GM23338 (cell line): Measurements from ENCODE around the gene UBE2H. TPM values are rescaled to one million over a fixed set of nuclear protein-coding genes. Genes with fewer than 3 reads are reported as not detected.

Source experiments
- ATAC-seq: fragments of 200-7000 bp; cut with Tn5 transposase; 3 replicates; pipeline ENCODE4 v1.9.1; 2020
- DNase-seq: peaks from one replicate; pipeline ENCODE4 v3.0.0-alpha.2; 2015; ENCODE audit warnings: low spot score
- H2AFZ ChIP-seq: fragments of 200-600 bp; sonication (generic); 2 replicates; pipeline ENCODE4 v1.8.0; 2016; ENCODE audit warnings: antibody characterized with exemption, mild to moderate bottlenecking, moderate library complexity
- H3F3A ChIP-seq: fragments of 200-600 bp; sonication (generic); replicated peaks from 2 replicates; pipeline ENCODE4 v1.8.0; 2017; ENCODE audit warnings: antibody characterized with exemption, mixed run types, low read depth
- H3K27ac ChIP-seq: fragments of 200-600 bp; sonication (generic); 2 replicates; pipeline ENCODE4 v1.6.1; 2016; ENCODE audit warnings: low read depth
- H3K27me3 ChIP-seq: fragments of 200-600 bp; sonication (generic); 2 replicates; pipeline ENCODE4 v1.8.0; 2016; ENCODE audit warnings: mild to moderate bottlenecking, mixed run types, moderate library complexity; ENCODE audit not compliant: insufficient read depth
- H3K36me3 ChIP-seq: fragments of 200-600 bp; sonication (generic); 2 replicates; pipeline ENCODE4 v1.8.0; 2016; ENCODE audit warnings: mild to moderate bottlenecking; ENCODE audit not compliant: insufficient read depth
- H3K4me1 ChIP-seq: fragments of 200-600 bp; sonication (generic); 2 replicates; pipeline ENCODE4 v1.8.0; 2016; ENCODE audit warnings: mild to moderate bottlenecking, moderate library complexity; ENCODE audit not compliant: insufficient read depth
- H3K4me2 ChIP-seq: fragments of 200-600 bp; sonication (generic); 2 replicates; pipeline ENCODE4 v1.7.1; 2017; ENCODE audit warnings: mixed run types
- H3K4me3 ChIP-seq: fragments of 200-600 bp; sonication (generic); 2 replicates; pipeline ENCODE4 v1.6.1; 2016; ENCODE audit warnings: mixed run types
- H3K79me2 ChIP-seq: fragments of 200-600 bp; sonication (generic); replicated peaks from 2 replicates; pipeline ENCODE4 v1.8.0; 2017; ENCODE audit warnings: mild to moderate bottlenecking; ENCODE audit not compliant: insufficient read depth
- H3K9me2 ChIP-seq: fragments of 200-600 bp; sonication (generic); 2 replicates; pipeline ENCODE4 v1.8.0; 2017; ENCODE audit not compliant: insufficient read depth
- H4K20me1 ChIP-seq: fragments of 200-600 bp; sonication (generic); replicated peaks from 2 replicates; pipeline ENCODE4 v1.8.0; 2017; ENCODE audit warnings: mild to moderate bottlenecking; ENCODE audit not compliant: insufficient read depth
- H3K27ac Mint-ChIP-seq: 2 replicates; pipeline ENCODE4 v1.8.0; 2020; ENCODE audit warnings: inconsistent platforms, mild to moderate bottlenecking, moderate library complexity, mixed read lengths
- H3K27me3 Mint-ChIP-seq: 3 replicates; pipeline ENCODE4 v1.8.0; 2022; ENCODE audit warnings: low read depth, mild to moderate bottlenecking, moderate library complexity, mixed read lengths, inconsistent platforms; ENCODE audit not compliant: insufficient read depth, poor library complexity
- H3K36me3 Mint-ChIP-seq: 3 replicates; pipeline ENCODE4 v1.8.0; 2021; ENCODE audit warnings: low read depth, mild to moderate bottlenecking, inconsistent platforms, moderate library complexity, mixed read lengths
- H3K4me1 Mint-ChIP-seq: 3 replicates; pipeline ENCODE4 v1.8.0; 2020; ENCODE audit warnings: mild to moderate bottlenecking, inconsistent platforms, mixed read lengths
- H3K4me3 Mint-ChIP-seq: 3 replicates; pipeline ENCODE4 v1.8.0; 2021; ENCODE audit warnings: moderate library complexity, mild to moderate bottlenecking, inconsistent platforms, mixed read lengths
- H3K9me3 Mint-ChIP-seq: 3 replicates; pipeline ENCODE4 v1.8.0; 2020; ENCODE audit warnings: moderate library complexity, mild to moderate bottlenecking, inconsistent platforms, mixed read lengths
- CREB1 ChIP-seq: fragments of 250-450 bp; sonication (Bioruptor Pico); IDR thresholded peaks from 2 replicates; pipeline ENCODE4 v1.5.0; 2020; ENCODE audit warnings: low read depth, mild to moderate bottlenecking, moderate library complexity
- CTCF ChIP-seq, 2 experiments: fragments of 200-600 bp in 1 of 2; sonication (generic) in 1 of 2; conservative IDR thresholded peaks; 2 replicates each; pipeline versions ENCODE4 v1.5.1 to v1.6.1; 2016 to 2017; ENCODE audit warnings: antibody characterized with exemption in 2 of 2, low read depth in 2 of 2, mild to moderate bottlenecking in 2 of 2, moderate library complexity in 1 of 2
- ETS1 ChIP-seq: IDR thresholded peaks from 2 replicates; pipeline ENCODE4 v1.6.1; 2016; ENCODE audit warnings: antibody characterized with exemption
- EZH2 ChIP-seq: fragments of 200-600 bp; sonication (generic); IDR thresholded peaks from one replicate; pipeline ENCODE4 v1.8.0; 2017; ENCODE audit warnings: antibody characterized with exemption, mild to moderate bottlenecking, low read depth; ENCODE audit not compliant: unreplicated experiment
- EZH2phosphoT487 ChIP-seq: fragments of 200-600 bp; sonication (generic); IDR thresholded peaks from one replicate; pipeline ENCODE4 v1.8.1; 2018; ENCODE audit warnings: antibody characterized with exemption; ENCODE audit not compliant: unreplicated experiment
- JUNB ChIP-seq: IDR thresholded peaks from one replicate; pipeline ENCODE4 v1.6.1; 2016; ENCODE audit warnings: antibody characterized with exemption; ENCODE audit not compliant: unreplicated experiment
- NANOG ChIP-seq: IDR thresholded peaks from 2 replicates; pipeline ENCODE4 v1.6.1; 2016; ENCODE audit warnings: antibody characterized with exemption, borderline replicate concordance
- POLR2AphosphoS5 ChIP-seq: IDR thresholded peaks from 2 replicates; pipeline ENCODE4 v1.6.1; 2016; ENCODE audit warnings: antibody characterized with exemption, low read depth
- REST ChIP-seq: IDR thresholded peaks from one replicate; pipeline ENCODE4 v1.6.1; 2018; ENCODE audit warnings: antibody characterized with exemption; ENCODE audit not compliant: unreplicated experiment
- STAT1 ChIP-seq: IDR thresholded peaks from one replicate; pipeline ENCODE4 v1.6.1; 2016; ENCODE audit warnings: antibody characterized with exemption; ENCODE audit not compliant: unreplicated experiment
- ZNF114 ChIP-seq: fragments of 250-450 bp; sonication (Bioruptor Pico); IDR thresholded peaks from 2 replicates; pipeline ENCODE4 v1.5.0; 2020; ENCODE audit warnings: mild to moderate bottlenecking, moderate library complexity
- ZNF331 ChIP-seq: fragments of 250-450 bp; sonication (Bioruptor Pico); IDR thresholded peaks from 2 replicates; pipeline ENCODE4 v1.5.0; 2020; ENCODE audit warnings: low read depth, mild to moderate bottlenecking, moderate library complexity
- ZNF462 ChIP-seq: fragments of 250-450 bp; sonication (Bioruptor Pico); IDR thresholded peaks from 2 replicates; pipeline ENCODE4 v1.5.0; 2020; ENCODE audit warnings: mild to moderate bottlenecking, moderate library complexity
- polyA plus RNA-seq: library from polyadenylated mRNA; unstranded; fragments of >200 nt; fragmentation: Nextera tagmentation; extraction: Ambion mirVana; gene quantifications from 2 replicates; pipeline ENCODE4 v1.2.1, GENCODE V29; 2016
- total RNA-seq: library from RNA; depleted of rRNA; stranded (reverse); fragments of >200 nt; shearing (Covaris generic); gene quantifications from 2 replicates; pipeline ENCODE4 v1.2.3, GENCODE V29; 2014

The UBE2H gene
- total and polyA plus RNA-seq, 2 experiments from 2014 or later: 40.8 to 86.5 TPM

GRCh38 chr7:129804111-129804889 lies 148.5 kb downstream of the UBE2H start:
- DNase-seq: no peak
- Mint-ChIP-seq H3K27ac (no peak overlapping the region), H3K27me3 (peaks cover 19% of the 10 kb centered on the region), H3K4me3 (no peak overlapping the region), H3K36me3 (no peaks in the 10 kb centered on the region; the same call in 2 of the 3 replicates), H3K4me1 (peaks cover 31% of the 10 kb centered on the region), H3K9me3 (no peaks in the 10 kb centered on the region)
- no peaks in the 10 kb centered on the region for H3K36me3 ChIP-seq
- H3K4me2 ChIP-seq: no peak overlapping the region
- no peak overlapping the region for H3K27ac ChIP-seq
- H3F3A ChIP-seq: peaks cover 6% of the 10 kb centered on the region; the same call in 1 of the 2 replicates
- no peak overlapping the region for H2AFZ ChIP-seq
- TF ChIP-seq JUNB (no peak), ETS1 (no peak), ZNF462 (CRISPR knock-in tag) (no peak), CREB1 (CRISPR knock-in tag) (no peak), ZNF114 (no peak), REST (no peak), EZH2 (no peak), EZH2phosphoT487 (no peak), STAT1 (no peak), ZNF331 (CRISPR knock-in tag) (no peak), POLR2AphosphoS5 (no peak), NANOG (no peak), CTCF (conservative IDR thresholded peaks at IDR 0.05; ENCODE audit: low read depth in 2 of 2) (no peak)
- peaks cover 18% of the 10 kb centered on the region; the same call in 1 of the 2 replicates for H3K4me1 ChIP-seq
- no peaks in the 10 kb centered on the region for H3K79me2 ChIP-seq
- no peak; the same call in 2 of the 3 replicates for ATAC-seq
- H3K27me3 ChIP-seq: no peaks in the 10 kb centered on the region
- no peaks in the 10 kb centered on the region for H3K9me2 ChIP-seq
- no peaks in the 10 kb centered on the region for H4K20me1 ChIP-seq
- H3K4me3 ChIP-seq: no peak overlapping the region
